Measurements from ENCODE around the gene BEAN1.

Gene BEAN1

DNA sequence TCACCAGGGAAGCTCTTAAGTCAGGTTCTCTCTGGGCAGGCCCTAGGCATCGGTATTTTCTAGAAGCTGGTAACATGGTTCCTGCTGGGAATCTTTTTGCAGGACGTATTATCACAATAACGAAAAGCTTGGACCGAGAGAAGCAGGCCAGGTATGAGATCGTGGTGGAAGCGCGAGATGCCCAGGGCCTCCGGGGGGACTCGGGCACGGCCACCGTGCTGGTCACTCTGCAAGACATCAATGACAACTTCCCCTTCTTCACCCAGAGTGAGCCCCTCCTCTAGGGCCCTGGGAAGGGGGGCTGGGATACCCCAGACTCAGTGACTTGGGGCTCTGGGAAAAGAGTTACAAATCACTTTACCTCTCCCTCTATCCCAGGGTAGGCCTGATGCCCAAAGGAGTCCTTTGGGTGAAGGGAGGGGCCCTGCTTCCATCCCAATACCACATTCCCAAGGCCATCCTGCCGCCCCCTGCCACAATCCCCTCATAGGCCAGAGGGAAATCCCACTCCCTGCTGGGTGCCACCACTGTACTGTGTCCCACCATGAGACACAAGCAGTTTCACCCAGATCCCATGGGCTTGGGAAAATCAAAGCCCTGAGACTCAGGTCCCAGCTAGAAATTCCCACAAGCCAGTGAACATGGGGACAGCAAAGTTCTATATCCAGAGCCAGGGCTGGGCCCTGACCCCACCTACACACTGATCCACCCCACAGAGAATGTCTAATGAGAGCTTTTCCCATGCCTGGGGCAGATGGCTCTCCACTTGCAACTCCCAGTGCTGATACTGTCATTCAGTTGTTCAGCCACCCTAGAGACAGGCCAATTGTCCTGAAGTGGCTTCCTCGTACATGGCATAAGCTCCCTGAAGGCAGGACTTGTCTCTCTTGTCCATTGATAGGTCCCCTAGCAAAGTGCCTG lies 37.6 kb upstream of the BEAN1 start:
- TF ChIP-seq, protein P1, sequence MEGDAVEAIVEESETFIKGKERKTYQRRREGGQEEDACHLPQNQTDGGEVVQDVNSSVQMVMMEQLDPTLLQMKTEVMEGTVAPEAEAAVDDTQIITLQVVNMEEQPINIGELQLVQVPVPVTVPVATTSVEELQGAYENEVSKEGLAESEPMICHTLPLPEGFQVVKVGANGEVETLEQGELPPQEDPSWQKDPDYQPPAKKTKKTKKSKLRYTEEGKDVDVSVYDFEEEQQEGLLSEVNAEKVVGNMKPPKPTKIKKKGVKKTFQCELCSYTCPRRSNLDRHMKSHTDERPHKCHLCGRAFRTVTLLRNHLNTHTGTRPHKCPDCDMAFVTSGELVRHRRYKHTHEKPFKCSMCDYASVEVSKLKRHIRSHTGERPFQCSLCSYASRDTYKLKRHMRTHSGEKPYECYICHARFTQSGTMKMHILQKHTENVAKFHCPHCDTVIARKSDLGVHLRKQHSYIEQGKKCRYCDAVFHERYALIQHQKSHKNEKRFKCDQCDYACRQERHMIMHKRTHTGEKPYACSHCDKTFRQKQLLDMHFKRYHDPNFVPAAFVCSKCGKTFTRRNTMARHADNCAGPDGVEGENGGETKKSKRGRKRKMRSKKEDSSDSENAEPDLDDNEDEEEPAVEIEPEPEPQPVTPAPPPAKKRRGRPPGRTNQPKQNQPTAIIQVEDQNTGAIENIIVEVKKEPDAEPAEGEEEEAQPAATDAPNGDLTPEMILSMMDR (IDR thresholded peaks at IDR 0.05), result no peak
- H3K4me2 ChIP-seq (ENCODE audit: low read length), result no peak overlapping the region
- H3K4me1 ChIP-seq, result no peaks in the 10 kb centered on the region
- no peak overlapping the region for H2AFZ ChIP-seq
- H3K9me3 ChIP-seq (ENCODE audit: control insufficient read depth, low read length), result no peaks in the 10 kb centered on the region
- H3K9ac ChIP-seq, result no peak overlapping the region
- no peaks in the 10 kb centered on the region for H3K79me2 ChIP-seq
- H3K27me3 ChIP-seq (ENCODE audit: control insufficient read depth, insufficient read depth, low read length), result no peaks in the 10 kb centered on the region
- no peak overlapping the region for H3K27ac ChIP-seq
- H3K4me3 ChIP-seq (ENCODE audit: low read depth, low read length), result no peak overlapping the region
- no peaks in the 10 kb centered on the region for H3K36me3 ChIP-seq (ENCODE audit: control insufficient read depth, insufficient read depth, low read length)

DNA sequence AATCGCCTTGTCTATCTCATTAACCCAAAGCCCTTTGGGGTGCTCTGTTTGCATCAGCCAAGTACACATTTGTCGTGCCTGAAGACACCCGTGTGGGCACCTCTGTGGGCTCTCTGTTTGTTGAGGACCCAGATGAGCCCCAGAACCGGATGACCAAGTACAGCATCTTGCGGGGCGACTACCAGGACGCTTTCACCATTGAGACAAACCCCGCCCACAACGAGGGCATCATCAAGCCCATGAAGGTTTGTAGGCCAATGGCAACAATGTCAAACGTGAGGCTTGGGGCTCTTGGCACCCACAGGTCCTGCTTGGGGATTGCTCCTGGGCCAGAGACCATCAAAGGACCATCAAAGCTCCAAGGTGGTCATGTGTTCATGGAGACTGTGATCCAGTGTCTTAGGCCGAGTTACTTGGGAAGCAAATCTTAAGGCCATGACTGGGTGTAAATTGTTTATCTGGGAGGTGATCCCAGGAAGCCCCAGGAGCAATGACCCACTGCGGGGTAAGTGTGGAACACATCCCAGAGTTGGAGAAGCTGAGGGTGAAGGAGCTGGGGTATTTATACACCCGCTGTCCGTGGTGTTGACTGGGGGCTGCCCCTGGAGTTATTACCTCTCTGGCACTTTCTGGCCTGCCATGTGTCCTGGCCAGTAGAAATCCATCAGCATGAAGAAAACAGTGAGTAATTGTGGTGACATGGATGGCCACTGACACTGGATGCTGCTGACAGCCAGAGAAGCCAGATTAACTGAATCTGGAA lies 36.6 kb upstream of the BEAN1 start:
- TF ChIP-seq, protein P1 (IDR thresholded peaks at IDR 0.05), result no peak
- no peaks in the 10 kb centered on the region for H3K79me2 ChIP-seq
- H3K36me3 ChIP-seq (ENCODE audit: control insufficient read depth, insufficient read depth, low read length), result no peaks in the 10 kb centered on the region
- H3K9me3 ChIP-seq (ENCODE audit: control insufficient read depth, low read length), result no peaks in the 10 kb centered on the region
- H2AFZ ChIP-seq, result no peak overlapping the region
- H3K4me1 ChIP-seq, result no peaks in the 10 kb centered on the region
- no peak overlapping the region for H3K4me2 ChIP-seq (ENCODE audit: low read length)
- H3K9ac ChIP-seq, result no peak overlapping the region
- H3K4me3 ChIP-seq (ENCODE audit: low read depth, low read length), result no peak overlapping the region
- H3K27ac ChIP-seq, result no peak overlapping the region
- no peaks in the 10 kb centered on the region for H3K27me3 ChIP-seq (ENCODE audit: control insufficient read depth, insufficient read depth, low read length)

DNA sequence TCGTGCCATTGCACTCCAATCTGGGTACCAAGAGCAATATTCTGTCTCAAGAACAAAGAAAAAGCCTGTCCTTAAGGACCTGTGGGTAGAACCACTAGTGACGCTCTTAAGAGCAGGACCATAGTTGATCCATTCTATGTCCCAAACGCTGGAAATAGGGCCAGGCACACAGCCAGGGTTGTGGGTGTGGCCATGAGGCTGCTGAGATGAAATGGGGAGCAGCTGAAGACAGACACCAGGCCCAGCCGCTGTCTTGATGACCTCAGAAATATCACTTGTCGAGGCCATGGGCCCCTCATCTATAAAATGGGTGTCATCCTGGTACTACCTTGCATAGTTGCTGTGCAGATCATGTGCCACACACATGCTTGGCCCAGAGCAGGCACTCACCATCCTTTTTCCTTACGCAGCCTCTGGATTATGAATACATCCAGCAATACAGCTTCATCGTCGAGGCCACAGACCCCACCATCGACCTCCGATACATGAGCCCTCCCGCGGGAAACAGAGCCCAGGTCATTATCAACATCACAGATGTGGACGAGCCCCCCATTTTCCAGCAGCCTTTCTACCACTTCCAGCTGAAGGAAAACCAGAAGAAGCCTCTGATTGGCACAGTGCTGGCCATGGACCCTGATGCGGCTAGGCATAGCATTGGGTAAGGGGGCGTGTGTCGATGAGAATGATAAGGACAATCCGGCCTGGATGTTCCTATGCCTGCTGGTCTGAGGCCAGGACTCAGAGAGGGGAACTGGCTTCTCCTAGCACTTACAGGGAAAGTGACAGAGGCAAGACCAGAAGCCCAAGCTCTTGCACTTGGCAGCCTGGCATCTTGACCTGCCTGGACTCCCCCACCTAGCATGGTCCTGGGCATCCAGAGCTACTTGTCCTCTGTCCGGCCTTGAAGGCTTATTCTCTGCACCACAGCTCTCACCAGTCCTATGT lies 35.1 kb upstream of the BEAN1 start:
- Histone ChIP-seq H3K4me1 (no peaks in the 10 kb centered on the region), H3K4me2 (ENCODE audit: low read length) (no peak overlapping the region), H2AFZ (no peak overlapping the region), H3K79me2 (no peaks in the 10 kb centered on the region), H3K27ac (no peak overlapping the region), H3K9me3 (ENCODE audit: control insufficient read depth, low read length) (no peaks in the 10 kb centered on the region), H3K27me3 (ENCODE audit: control insufficient read depth, insufficient read depth, low read length) (no peaks in the 10 kb centered on the region), H3K9ac (no peak overlapping the region), H3K4me3 (ENCODE audit: low read depth, low read length) (no peak overlapping the region), H3K36me3 (ENCODE audit: control insufficient read depth, insufficient read depth, low read length) (no peaks in the 10 kb centered on the region)
- TF ChIP-seq, protein P1 (IDR thresholded peaks at IDR 0.05), result no peak

DNA sequence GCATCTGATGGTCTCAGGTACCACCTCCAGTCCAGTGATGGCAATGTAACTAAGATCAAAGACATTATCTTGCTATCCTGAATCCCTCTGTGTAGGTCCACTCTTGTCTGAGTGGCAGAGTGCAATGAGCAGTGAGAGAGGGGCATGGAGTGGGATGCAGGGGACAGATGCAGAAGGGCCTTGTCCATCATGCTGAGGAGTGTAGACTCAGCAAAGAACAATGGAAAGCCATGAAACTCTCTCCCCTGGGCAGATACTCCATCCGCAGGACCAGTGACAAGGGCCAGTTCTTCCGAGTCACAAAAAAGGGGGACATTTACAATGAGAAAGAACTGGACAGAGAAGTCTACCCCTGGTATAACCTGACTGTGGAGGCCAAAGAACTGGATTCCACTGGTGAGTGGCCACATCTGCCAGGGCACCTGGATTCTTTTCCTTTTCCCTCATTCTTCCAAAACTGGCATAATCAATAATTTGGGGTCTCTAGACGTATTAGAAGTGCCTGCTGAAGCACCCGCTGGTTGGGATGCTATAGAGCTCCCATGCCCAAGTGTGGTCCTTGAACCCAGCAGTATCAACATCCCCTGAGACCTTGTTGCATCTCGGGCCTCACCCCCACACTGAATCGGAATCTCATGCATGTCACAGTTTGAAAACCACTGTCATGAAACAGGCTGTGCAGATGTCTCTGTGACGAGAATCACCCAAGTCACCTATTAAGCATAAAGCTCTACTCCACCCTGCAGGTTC lies 31.1 kb upstream of the BEAN1 start:
- Histone ChIP-seq H3K36me3 (ENCODE audit: control insufficient read depth, insufficient read depth, low read length) (no peaks in the 10 kb centered on the region), H2AFZ (no peak overlapping the region), H3K4me1 (no peaks in the 10 kb centered on the region), H3K27me3 (ENCODE audit: control insufficient read depth, insufficient read depth, low read length) (no peaks in the 10 kb centered on the region), H3K4me2 (ENCODE audit: low read length) (no peak overlapping the region), H3K4me3 (ENCODE audit: low read depth, low read length) (no peak overlapping the region), H3K9ac (no peak overlapping the region), H3K27ac (no peak overlapping the region), H3K79me2 (no peaks in the 10 kb centered on the region), H3K9me3 (ENCODE audit: control insufficient read depth, low read length) (no peaks in the 10 kb centered on the region)
- TF ChIP-seq, protein P1 (IDR thresholded peaks at IDR 0.05), result no peak
